GM12873 (cell line): ENCODE data around the gene TRAT1.

Source experiments
- TF ChIP-seq, protein P1 (sequence below): IDR thresholded peaks from 2 replicates; pipeline ENCODE4 v1.5.1; 2012; ENCODE audit warnings: low read depth, mild to moderate bottlenecking, moderate library complexity, low read length, control low read depth; ENCODE audit not compliant: insufficient read depth; ENCODE audit errors: missing control alignments

TRAT1 gene

DNA sequence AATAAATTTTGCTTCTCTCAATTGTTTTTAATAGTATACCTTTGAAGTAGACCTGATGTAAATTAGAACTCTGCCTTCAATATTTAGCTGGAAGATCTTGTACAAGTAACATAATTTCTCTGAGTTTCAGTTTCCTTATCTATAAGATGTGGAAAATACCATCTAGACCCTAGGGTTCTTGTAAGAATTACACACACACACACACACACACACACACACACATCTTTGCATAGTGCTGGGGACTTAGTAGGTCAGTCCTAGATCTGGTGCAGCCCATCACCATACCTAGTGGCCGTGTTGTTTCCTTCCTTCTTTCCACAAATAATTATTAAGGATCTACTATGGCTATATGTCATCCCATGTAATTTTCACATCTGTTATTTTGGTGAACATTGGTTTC is 11.0 kb downstream of the TRAT1 start:
- TF ChIP-seq, protein P1, sequence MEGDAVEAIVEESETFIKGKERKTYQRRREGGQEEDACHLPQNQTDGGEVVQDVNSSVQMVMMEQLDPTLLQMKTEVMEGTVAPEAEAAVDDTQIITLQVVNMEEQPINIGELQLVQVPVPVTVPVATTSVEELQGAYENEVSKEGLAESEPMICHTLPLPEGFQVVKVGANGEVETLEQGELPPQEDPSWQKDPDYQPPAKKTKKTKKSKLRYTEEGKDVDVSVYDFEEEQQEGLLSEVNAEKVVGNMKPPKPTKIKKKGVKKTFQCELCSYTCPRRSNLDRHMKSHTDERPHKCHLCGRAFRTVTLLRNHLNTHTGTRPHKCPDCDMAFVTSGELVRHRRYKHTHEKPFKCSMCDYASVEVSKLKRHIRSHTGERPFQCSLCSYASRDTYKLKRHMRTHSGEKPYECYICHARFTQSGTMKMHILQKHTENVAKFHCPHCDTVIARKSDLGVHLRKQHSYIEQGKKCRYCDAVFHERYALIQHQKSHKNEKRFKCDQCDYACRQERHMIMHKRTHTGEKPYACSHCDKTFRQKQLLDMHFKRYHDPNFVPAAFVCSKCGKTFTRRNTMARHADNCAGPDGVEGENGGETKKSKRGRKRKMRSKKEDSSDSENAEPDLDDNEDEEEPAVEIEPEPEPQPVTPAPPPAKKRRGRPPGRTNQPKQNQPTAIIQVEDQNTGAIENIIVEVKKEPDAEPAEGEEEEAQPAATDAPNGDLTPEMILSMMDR, result no peak

GRCh38 chr3:108834551-108834950 is 12.0 kb downstream of the TRAT1 start:
- TF ChIP-seq, protein P1, result no peak

- TF ChIP-seq, protein P1, result no peak
Observed at GRCh38 chr3:108835101-108835500, 12.5 kb downstream of the TRAT1 start.

GRCh38 chr3:108838436-108838835 is 15.8 kb downstream of the TRAT1 start:
- TF ChIP-seq, protein P1, result no peak

DNA sequence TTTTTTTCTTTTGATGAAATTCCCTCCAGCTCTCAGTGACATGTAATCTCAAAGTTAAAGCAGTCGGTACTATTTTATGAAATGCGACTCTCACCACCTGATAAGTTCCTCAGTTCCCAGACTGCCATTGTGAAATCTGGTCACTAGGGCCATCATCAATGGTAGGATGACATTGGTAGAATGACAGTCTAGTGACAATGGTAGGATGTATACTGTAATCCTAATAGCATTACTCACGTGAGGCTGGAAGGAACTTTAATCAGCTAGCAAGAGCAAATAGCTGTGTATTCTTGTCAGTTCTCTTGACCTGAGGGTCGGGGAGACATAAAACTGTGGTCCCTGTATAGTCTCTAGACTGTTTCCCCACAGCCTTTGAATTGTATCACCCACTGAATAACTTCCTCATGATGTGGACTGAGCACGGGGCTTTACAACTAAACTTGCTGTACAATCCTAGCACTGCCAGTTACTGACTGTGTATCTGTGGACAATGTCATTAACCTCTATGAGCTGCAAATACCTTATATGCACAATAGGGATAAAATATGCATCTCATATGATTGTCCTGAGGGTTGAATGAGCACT is 23.2 kb downstream of the TRAT1 start:
- TF ChIP-seq, protein P1, result no peak

- TF ChIP-seq, protein P1, result no peak
Observed at GRCh38 chr3:108847187-108847586, 24.6 kb downstream of the TRAT1 start.

DNA sequence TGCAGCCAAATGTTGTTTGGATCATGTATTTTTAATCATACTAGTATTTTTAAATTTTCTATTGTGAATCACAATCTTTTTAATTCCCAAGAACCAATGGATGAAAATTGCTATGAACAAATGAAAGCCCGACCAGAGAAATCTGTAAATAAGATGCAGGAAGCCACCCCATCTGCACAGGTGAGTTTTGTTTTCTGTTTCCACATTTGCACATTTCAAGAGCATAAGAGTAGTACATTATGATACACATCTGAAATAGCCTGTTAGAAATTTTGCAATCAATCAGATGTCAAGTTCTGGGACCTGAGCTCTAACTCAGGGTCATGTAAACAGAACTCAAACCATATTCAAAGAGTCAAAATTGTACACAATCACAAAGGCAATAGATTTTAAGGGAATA is 26.5 kb downstream of the TRAT1 start:
- TF ChIP-seq, protein P1, result no peak
